OCI-LY7 (cell line): Measurements from ENCODE around the gene SH3BGRL3. TPM values are rescaled to one million over a fixed set of nuclear protein-coding genes. Genes with fewer than 3 reads are reported as not detected.

Source experiments
- BruUV-seq: library from RNA; stranded (reverse); fragments of 400-500 nt; replicated peaks from 2 replicates; lab custom pipeline; 2021; lab: Mats Ljungman, UMichigan
- CTCF ChIA-PET: fragments of 300-600 bp; sonication (Branson Sonifier 250); formaldehyde crosslinking; loops from one replicate; lab custom pipeline; 2022; ENCODE audit warnings: antibody characterized with exemption; ENCODE audit not compliant: unreplicated experiment; lab: Charles Lee
- POLR2A ChIA-PET: fragments of 300-600 bp; sonication (Branson Sonifier 250); formaldehyde crosslinking; loops from one replicate; lab custom pipeline; 2022; ENCODE audit warnings: antibody characterized with exemption; lab: Charles Lee
- DNase-seq: peaks from one replicate; pipeline ENCODE4 v3.0.0-alpha.2; 2015; ENCODE audit warnings: low spot score
- H2AFZ ChIP-seq: fragments of 200-600 bp; sonication (generic), shearing (Covaris generic); 2 replicates; pipeline ENCODE4 v1.6.1; 2014; ENCODE audit warnings: mild to moderate bottlenecking, antibody characterized with exemption, low read length, moderate library complexity
- H3K27ac ChIP-seq: fragments of 200-600 bp; sonication (generic); 2 replicates; pipeline ENCODE4 v1.5.1; 2014; ENCODE audit warnings: mixed run types, low read depth, mild to moderate bottlenecking, moderate library complexity, low read length, inconsistent platforms; ENCODE audit not compliant: poor library complexity, severe bottlenecking
- H3K36me3 ChIP-seq: fragments of 200-600 bp; sonication (generic); 2 replicates; pipeline ENCODE4 v1.6.1; 2014; ENCODE audit warnings: mild to moderate bottlenecking, antibody characterized with exemption, low read length, moderate library complexity, mixed read lengths; ENCODE audit not compliant: insufficient read depth
- H3K4me1 ChIP-seq: fragments of 200-600 bp; sonication (generic); 2 replicates; pipeline ENCODE4 v1.5.1; 2014; ENCODE audit warnings: mild to moderate bottlenecking, low read length; ENCODE audit not compliant: insufficient read depth, poor library complexity, severe bottlenecking
- H3K4me2 ChIP-seq: fragments of 200-600 bp; sonication (generic); 2 replicates; pipeline ENCODE4 v1.6.1; 2014; ENCODE audit warnings: mild to moderate bottlenecking, low read length
- H3K4me3 ChIP-seq: fragments of 200-600 bp; sonication (generic); 2 replicates; pipeline ENCODE4 v1.5.1; 2014; ENCODE audit warnings: mild to moderate bottlenecking, low read depth, low read length; ENCODE audit not compliant: poor library complexity, severe bottlenecking
- H3K79me2 ChIP-seq: fragments of 200-600 bp; sonication (generic); 2 replicates; pipeline ENCODE4 v1.6.1; 2016; ENCODE audit warnings: low read depth, mild to moderate bottlenecking, low read length, moderate library complexity, mixed read lengths; ENCODE audit not compliant: insufficient read depth
- H3K9me2 ChIP-seq: fragments of 200-600 bp; sonication (generic); 2 replicates; pipeline ENCODE4 v1.6.1; 2016; ENCODE audit warnings: mild to moderate bottlenecking, low read length, mixed read lengths; ENCODE audit not compliant: insufficient read depth
- H3K9me3 ChIP-seq: fragments of 200-600 bp; sonication (generic); 2 replicates; pipeline ENCODE4 v1.6.1; 2014; ENCODE audit warnings: mild to moderate bottlenecking, mixed run types, low read length, mixed read lengths
- H4K20me1 ChIP-seq: fragments of 200-600 bp; sonication (generic); 2 replicates; pipeline ENCODE4 v1.6.1; 2014; ENCODE audit warnings: mild to moderate bottlenecking, antibody characterized with exemption, low read length, moderate library complexity, mixed read lengths; ENCODE audit not compliant: insufficient read depth
- EZH2phosphoT487 ChIP-seq: fragments of 200-600 bp; sonication (generic); IDR thresholded peaks from 2 replicates; pipeline ENCODE4 v1.6.1; 2018; ENCODE audit warnings: low read depth, borderline replicate concordance, mild to moderate bottlenecking, mixed run types, antibody characterized with exemption, low read length, moderate library complexity, mixed read lengths
- intact Hi-C: fragments of 100-400 bp; cut with micrococcal nuclease; formaldehyde crosslinking; loops from one replicate; pipeline ENCODE4 v1.10.0; 2022; ENCODE audit not compliant: unreplicated experiment
- total RNA-seq, 2 experiments: library from RNA; depleted of rRNA in 1 of 2; stranded (reverse); fragments of >200 nt in 1 of 2; shearing (Covaris generic) in 1 of 2; gene quantifications; 2 replicates each; pipeline ENCODE4 v1.2.3, GENCODE V29; 2014 to 2022
- TF ChIP-seq, protein P1 (sequence below): fragments of 200-600 bp; sonication (generic); conservative IDR thresholded peaks from 2 replicates; pipeline ENCODE4 v1.5.1; 2014; ENCODE audit warnings: mild to moderate bottlenecking, antibody characterized with exemption, low read length, moderate library complexity, mixed read lengths

The SH3BGRL3 gene
- total RNA-seq, 2 experiments from 2014 or later, result 25.3 to 60.9 TPM

DNA sequence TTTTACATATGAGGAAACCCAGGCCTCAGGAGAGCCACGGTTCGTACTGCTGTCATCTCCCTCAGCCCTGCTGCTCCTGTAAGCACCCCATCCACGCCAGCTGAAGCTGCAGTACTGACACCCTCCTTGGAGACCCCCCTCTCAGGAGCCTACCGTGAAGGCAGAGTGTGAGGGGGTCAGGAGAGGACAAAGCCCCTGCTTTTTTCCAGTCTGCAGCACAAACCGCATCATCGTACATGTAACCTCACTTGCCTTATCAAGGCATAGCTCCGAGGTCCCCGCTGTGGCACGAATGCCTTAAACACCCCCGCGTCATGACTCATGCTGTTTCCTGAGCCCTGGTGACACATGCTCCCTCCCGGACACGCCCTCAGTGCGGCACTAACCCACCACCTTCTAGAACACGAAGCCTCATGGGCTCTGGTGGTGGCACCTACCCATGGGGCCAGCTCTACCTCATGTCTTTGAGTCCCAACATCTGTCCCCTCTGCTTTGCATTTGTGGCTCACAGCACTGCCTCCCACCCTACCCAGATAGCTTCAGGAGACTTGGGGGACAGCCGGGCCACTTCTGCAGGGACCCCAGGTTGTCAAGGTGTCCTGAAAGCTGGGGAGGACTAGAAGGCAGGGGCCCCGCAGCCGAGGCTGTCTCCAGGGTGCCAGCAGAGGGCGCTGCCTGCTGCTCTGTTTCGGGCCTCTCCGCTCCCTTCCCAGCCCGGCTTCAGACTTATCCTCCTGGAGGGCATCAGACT lies 4.9 kb downstream of the SH3BGRL3 start:
- no peaks in the 10 kb centered on the region for H3K79me2 ChIP-seq
- no peak overlapping the region for H2AFZ ChIP-seq
- DNase-seq, result peak; percentile 83
- H3K4me3 ChIP-seq, result no peak overlapping the region
- TF ChIP-seq EZH2phosphoT487, result no peak
- TF ChIP-seq, protein P1, sequence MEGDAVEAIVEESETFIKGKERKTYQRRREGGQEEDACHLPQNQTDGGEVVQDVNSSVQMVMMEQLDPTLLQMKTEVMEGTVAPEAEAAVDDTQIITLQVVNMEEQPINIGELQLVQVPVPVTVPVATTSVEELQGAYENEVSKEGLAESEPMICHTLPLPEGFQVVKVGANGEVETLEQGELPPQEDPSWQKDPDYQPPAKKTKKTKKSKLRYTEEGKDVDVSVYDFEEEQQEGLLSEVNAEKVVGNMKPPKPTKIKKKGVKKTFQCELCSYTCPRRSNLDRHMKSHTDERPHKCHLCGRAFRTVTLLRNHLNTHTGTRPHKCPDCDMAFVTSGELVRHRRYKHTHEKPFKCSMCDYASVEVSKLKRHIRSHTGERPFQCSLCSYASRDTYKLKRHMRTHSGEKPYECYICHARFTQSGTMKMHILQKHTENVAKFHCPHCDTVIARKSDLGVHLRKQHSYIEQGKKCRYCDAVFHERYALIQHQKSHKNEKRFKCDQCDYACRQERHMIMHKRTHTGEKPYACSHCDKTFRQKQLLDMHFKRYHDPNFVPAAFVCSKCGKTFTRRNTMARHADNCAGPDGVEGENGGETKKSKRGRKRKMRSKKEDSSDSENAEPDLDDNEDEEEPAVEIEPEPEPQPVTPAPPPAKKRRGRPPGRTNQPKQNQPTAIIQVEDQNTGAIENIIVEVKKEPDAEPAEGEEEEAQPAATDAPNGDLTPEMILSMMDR, result peak; percentile 97
- POLR2A ChIA-PET, result interaction anchor here (1.1 to 11.0 kb wide), 3 partner anchors 20 to 34 kb away, joined by 4 to 273 read pairs (median 7); partner anchors contain the start of gene CD52
- no peaks in the 10 kb centered on the region for H3K9me2 ChIP-seq
- H3K4me2 ChIP-seq, result peak overlapping the region; percentile 81
- H4K20me1 ChIP-seq, result no peaks in the 10 kb centered on the region
- H3K27ac ChIP-seq, result peak overlapping the region; percentile 98
- H3K9me3 ChIP-seq, result no peaks in the 10 kb centered on the region
- intact Hi-C loops, result loop anchor here (1.0 to 5.0 kb wide), 4 partner anchors 37 to 188 kb away; partner anchors contain the start of gene HMGN2
- H3K36me3 ChIP-seq, result peaks cover 27% of the 10 kb centered on the region; the same call in 1 of the 2 replicates
- H3K4me1 ChIP-seq, result peaks cover 62% of the 10 kb centered on the region
- BruUV-seq, result TSS peak; percentile 57
- CTCF ChIA-PET, result interaction anchor here (0.5 to 2.5 kb wide), 6 partner anchors 9 to 80 kb away, joined by 3 to 37 read pairs (median 6); partner anchors contain the start of gene CD52

DNA sequence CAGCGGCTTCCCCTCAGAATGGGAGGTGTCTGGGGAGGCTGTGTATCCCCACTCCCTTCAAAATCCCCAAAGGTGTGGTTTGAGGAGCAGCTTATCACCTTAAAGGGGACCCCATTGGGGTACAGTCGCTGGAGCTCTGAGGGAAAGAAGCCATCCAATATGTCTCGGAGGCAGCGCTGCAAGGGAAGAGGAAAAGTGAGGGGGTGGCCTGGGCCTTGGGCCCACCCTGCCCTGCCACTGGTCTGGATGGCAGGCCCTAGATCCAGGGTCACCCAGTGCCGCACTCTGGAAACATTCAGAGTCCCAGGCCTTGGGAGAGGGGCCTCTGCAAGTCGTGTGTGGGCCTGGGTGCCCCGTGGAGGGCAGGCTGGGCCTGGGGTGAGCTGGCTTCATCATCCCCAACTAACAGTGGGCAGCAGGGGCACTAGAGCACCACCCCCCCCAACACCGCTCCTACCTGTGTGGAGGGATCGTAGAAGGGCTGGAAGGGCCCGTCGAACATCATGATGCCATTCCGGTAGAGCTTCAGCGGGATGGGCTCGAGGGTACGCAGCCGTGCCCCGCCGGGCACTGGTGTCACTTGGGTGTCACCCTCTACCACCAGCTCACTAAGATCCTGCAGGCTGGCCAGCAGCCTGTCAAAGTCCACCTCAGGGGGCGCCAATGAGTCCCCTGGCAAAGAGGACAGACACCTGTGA lies 5.6 kb downstream of the SH3BGRL3 start:
- no peaks in the 10 kb centered on the region for H3K9me3 ChIP-seq
- peak overlapping the region; percentile 81 for H3K4me2 ChIP-seq
- TF ChIP-seq EZH2phosphoT487, result no peak
- TF ChIP-seq, protein P1, result peak; percentile 77
- H3K36me3 ChIP-seq, result peaks cover 25% of the 10 kb centered on the region; the same call in 1 of the 2 replicates
- H3K4me1 ChIP-seq, result peaks cover 67% of the 10 kb centered on the region
- intact Hi-C loops, result loop anchor here (1.0 to 5.0 kb wide), 4 partner anchors 36 to 187 kb away; partner anchors contain the start of gene HMGN2
- ChIA-PET POLR2A (interaction anchor here (1.1 to 11.0 kb wide), 4 partner anchors 19 to 33 kb away, joined by 3 to 273 read pairs (median 6); partner anchors contain the start of gene CD52), CTCF (interaction anchor here (0.5 to 2.5 kb wide), 6 partner anchors 10 to 79 kb away, joined by 3 to 37 read pairs (median 5); partner anchors contain the start of gene CD52)
- H3K4me3 ChIP-seq, result no peak overlapping the region
- no peaks in the 10 kb centered on the region for H3K9me2 ChIP-seq
- H3K79me2 ChIP-seq, result no peaks in the 10 kb centered on the region
- no peak overlapping the region for H2AFZ ChIP-seq
- H3K27ac ChIP-seq, result peak overlapping the region; percentile 98
- no TSS peak for BruUV-seq
- no peaks in the 10 kb centered on the region for H4K20me1 ChIP-seq
- peak; percentile 80 for DNase-seq
